GM23338 (cell line): ENCODE results near the gene ANTXR2. TPM values are rescaled to one million over a fixed set of nuclear protein-coding genes. Genes with fewer than 3 reads are reported as not detected.

ENCODE experiments used
- ATAC-seq: fragments of 200-7000 bp; cut with Tn5 transposase; 3 replicates; pipeline ENCODE4 v1.9.1; 2020
- DNase-seq: peaks from one replicate; pipeline ENCODE4 v3.0.0-alpha.2; 2015; ENCODE audit warnings: low spot score
- H2AFZ ChIP-seq: fragments of 200-600 bp; sonication (generic); 2 replicates; pipeline ENCODE4 v1.8.0; 2016; ENCODE audit warnings: antibody characterized with exemption, mild to moderate bottlenecking, moderate library complexity
- H3F3A ChIP-seq: fragments of 200-600 bp; sonication (generic); replicated peaks from 2 replicates; pipeline ENCODE4 v1.8.0; 2017; ENCODE audit warnings: antibody characterized with exemption, mixed run types, low read depth
- H3K27ac ChIP-seq: fragments of 200-600 bp; sonication (generic); 2 replicates; pipeline ENCODE4 v1.6.1; 2016; ENCODE audit warnings: low read depth
- H3K27me3 ChIP-seq: fragments of 200-600 bp; sonication (generic); 2 replicates; pipeline ENCODE4 v1.8.0; 2016; ENCODE audit warnings: mild to moderate bottlenecking, mixed run types, moderate library complexity; ENCODE audit not compliant: insufficient read depth
- H3K36me3 ChIP-seq: fragments of 200-600 bp; sonication (generic); 2 replicates; pipeline ENCODE4 v1.8.0; 2016; ENCODE audit warnings: mild to moderate bottlenecking; ENCODE audit not compliant: insufficient read depth
- H3K4me1 ChIP-seq: fragments of 200-600 bp; sonication (generic); 2 replicates; pipeline ENCODE4 v1.8.0; 2016; ENCODE audit warnings: mild to moderate bottlenecking, moderate library complexity; ENCODE audit not compliant: insufficient read depth
- H3K4me2 ChIP-seq: fragments of 200-600 bp; sonication (generic); 2 replicates; pipeline ENCODE4 v1.7.1; 2017; ENCODE audit warnings: mixed run types
- H3K4me3 ChIP-seq: fragments of 200-600 bp; sonication (generic); 2 replicates; pipeline ENCODE4 v1.6.1; 2016; ENCODE audit warnings: mixed run types
- H3K79me2 ChIP-seq: fragments of 200-600 bp; sonication (generic); replicated peaks from 2 replicates; pipeline ENCODE4 v1.8.0; 2017; ENCODE audit warnings: mild to moderate bottlenecking; ENCODE audit not compliant: insufficient read depth
- H3K9me2 ChIP-seq: fragments of 200-600 bp; sonication (generic); 2 replicates; pipeline ENCODE4 v1.8.0; 2017; ENCODE audit not compliant: insufficient read depth
- H4K20me1 ChIP-seq: fragments of 200-600 bp; sonication (generic); replicated peaks from 2 replicates; pipeline ENCODE4 v1.8.0; 2017; ENCODE audit warnings: mild to moderate bottlenecking; ENCODE audit not compliant: insufficient read depth
- H3K27ac Mint-ChIP-seq: 2 replicates; pipeline ENCODE4 v1.8.0; 2020; ENCODE audit warnings: inconsistent platforms, mild to moderate bottlenecking, moderate library complexity, mixed read lengths
- H3K27me3 Mint-ChIP-seq: 3 replicates; pipeline ENCODE4 v1.8.0; 2022; ENCODE audit warnings: low read depth, mild to moderate bottlenecking, moderate library complexity, mixed read lengths, inconsistent platforms; ENCODE audit not compliant: insufficient read depth, poor library complexity
- H3K36me3 Mint-ChIP-seq: 3 replicates; pipeline ENCODE4 v1.8.0; 2021; ENCODE audit warnings: low read depth, mild to moderate bottlenecking, inconsistent platforms, moderate library complexity, mixed read lengths
- H3K4me1 Mint-ChIP-seq: 3 replicates; pipeline ENCODE4 v1.8.0; 2020; ENCODE audit warnings: mild to moderate bottlenecking, inconsistent platforms, mixed read lengths
- H3K4me3 Mint-ChIP-seq: 3 replicates; pipeline ENCODE4 v1.8.0; 2021; ENCODE audit warnings: moderate library complexity, mild to moderate bottlenecking, inconsistent platforms, mixed read lengths
- H3K9me3 Mint-ChIP-seq: 3 replicates; pipeline ENCODE4 v1.8.0; 2020; ENCODE audit warnings: moderate library complexity, mild to moderate bottlenecking, inconsistent platforms, mixed read lengths
- CREB1 ChIP-seq: fragments of 250-450 bp; sonication (Bioruptor Pico); IDR thresholded peaks from 2 replicates; pipeline ENCODE4 v1.5.0; 2020; ENCODE audit warnings: low read depth, mild to moderate bottlenecking, moderate library complexity
- EZH2phosphoT487 ChIP-seq: fragments of 200-600 bp; sonication (generic); IDR thresholded peaks from one replicate; pipeline ENCODE4 v1.8.1; 2018; ENCODE audit warnings: antibody characterized with exemption; ENCODE audit not compliant: unreplicated experiment
- NANOG ChIP-seq: IDR thresholded peaks from 2 replicates; pipeline ENCODE4 v1.6.1; 2016; ENCODE audit warnings: antibody characterized with exemption, borderline replicate concordance
- POLR2AphosphoS5 ChIP-seq: IDR thresholded peaks from 2 replicates; pipeline ENCODE4 v1.6.1; 2016; ENCODE audit warnings: antibody characterized with exemption, low read depth
- REST ChIP-seq: IDR thresholded peaks from one replicate; pipeline ENCODE4 v1.6.1; 2018; ENCODE audit warnings: antibody characterized with exemption; ENCODE audit not compliant: unreplicated experiment
- ZNF331 ChIP-seq: fragments of 250-450 bp; sonication (Bioruptor Pico); IDR thresholded peaks from 2 replicates; pipeline ENCODE4 v1.5.0; 2020; ENCODE audit warnings: low read depth, mild to moderate bottlenecking, moderate library complexity
- ZNF462 ChIP-seq: fragments of 250-450 bp; sonication (Bioruptor Pico); IDR thresholded peaks from 2 replicates; pipeline ENCODE4 v1.5.0; 2020; ENCODE audit warnings: mild to moderate bottlenecking, moderate library complexity
- polyA plus RNA-seq: library from polyadenylated mRNA; unstranded; fragments of >200 nt; fragmentation: Nextera tagmentation; extraction: Ambion mirVana; gene quantifications from 2 replicates; pipeline ENCODE4 v1.2.1, GENCODE V29; 2016
- total RNA-seq: library from RNA; depleted of rRNA; stranded (reverse); fragments of >200 nt; shearing (Covaris generic); gene quantifications from 2 replicates; pipeline ENCODE4 v1.2.3, GENCODE V29; 2014
- TF ChIP-seq, protein P1 (sequence below), 2 experiments: fragments of 200-600 bp in 1 of 2; sonication (generic) in 1 of 2; conservative IDR thresholded peaks; 2 replicates each; pipeline versions ENCODE4 v1.5.1 to v1.6.1; 2016 to 2017; ENCODE audit warnings: antibody characterized with exemption in 2 of 2, low read depth in 2 of 2, mild to moderate bottlenecking in 2 of 2, moderate library complexity in 1 of 2
- TF ChIP-seq, protein P2 (sequence below): IDR thresholded peaks from 2 replicates; pipeline ENCODE4 v1.6.1; 2016; ENCODE audit warnings: antibody characterized with exemption

The ANTXR2 gene
- total and polyA plus RNA-seq, 2 experiments from 2014 or later, result 2.0 to 5.3 TPM

DNA sequence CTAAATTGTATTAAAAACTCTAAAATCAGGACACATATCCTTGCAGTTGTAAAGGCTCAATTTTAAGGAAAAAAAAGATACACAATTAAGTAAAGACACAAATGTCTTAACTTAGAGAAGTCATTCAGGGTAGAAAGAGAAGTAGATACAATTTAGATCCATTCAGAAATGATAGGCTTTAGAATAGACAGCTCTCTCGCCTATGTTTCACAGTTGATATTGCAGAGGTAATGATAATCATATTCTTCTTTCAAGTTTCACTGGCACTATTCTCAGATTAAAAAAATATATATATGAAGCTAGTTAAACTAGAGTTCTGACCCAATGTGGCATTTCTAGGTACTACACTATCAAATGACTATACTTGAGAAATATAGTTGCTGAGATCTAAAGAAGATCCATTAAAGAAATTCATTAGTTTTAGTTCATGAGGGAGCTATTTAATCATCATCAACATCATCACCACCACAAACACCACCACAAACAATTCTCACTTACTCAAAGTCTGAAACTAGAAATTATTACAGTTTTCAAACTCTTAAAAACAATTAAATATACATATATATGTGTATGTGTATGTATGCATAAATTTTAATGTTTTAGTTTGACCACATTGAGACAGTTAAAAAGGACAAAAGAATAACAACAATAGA is 93.1 kb downstream of the ANTXR2 start (continued):
- no peak for TF ChIP-seq CREB1 (CRISPR knock-in tag)
- TF ChIP-seq EZH2phosphoT487, result no peak
- no peak for TF ChIP-seq POLR2AphosphoS5
- TF ChIP-seq, protein P1, sequence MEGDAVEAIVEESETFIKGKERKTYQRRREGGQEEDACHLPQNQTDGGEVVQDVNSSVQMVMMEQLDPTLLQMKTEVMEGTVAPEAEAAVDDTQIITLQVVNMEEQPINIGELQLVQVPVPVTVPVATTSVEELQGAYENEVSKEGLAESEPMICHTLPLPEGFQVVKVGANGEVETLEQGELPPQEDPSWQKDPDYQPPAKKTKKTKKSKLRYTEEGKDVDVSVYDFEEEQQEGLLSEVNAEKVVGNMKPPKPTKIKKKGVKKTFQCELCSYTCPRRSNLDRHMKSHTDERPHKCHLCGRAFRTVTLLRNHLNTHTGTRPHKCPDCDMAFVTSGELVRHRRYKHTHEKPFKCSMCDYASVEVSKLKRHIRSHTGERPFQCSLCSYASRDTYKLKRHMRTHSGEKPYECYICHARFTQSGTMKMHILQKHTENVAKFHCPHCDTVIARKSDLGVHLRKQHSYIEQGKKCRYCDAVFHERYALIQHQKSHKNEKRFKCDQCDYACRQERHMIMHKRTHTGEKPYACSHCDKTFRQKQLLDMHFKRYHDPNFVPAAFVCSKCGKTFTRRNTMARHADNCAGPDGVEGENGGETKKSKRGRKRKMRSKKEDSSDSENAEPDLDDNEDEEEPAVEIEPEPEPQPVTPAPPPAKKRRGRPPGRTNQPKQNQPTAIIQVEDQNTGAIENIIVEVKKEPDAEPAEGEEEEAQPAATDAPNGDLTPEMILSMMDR (conservative IDR thresholded peaks at IDR 0.05; ENCODE audit: low read depth in 2 of 2), result no peak

DNA sequence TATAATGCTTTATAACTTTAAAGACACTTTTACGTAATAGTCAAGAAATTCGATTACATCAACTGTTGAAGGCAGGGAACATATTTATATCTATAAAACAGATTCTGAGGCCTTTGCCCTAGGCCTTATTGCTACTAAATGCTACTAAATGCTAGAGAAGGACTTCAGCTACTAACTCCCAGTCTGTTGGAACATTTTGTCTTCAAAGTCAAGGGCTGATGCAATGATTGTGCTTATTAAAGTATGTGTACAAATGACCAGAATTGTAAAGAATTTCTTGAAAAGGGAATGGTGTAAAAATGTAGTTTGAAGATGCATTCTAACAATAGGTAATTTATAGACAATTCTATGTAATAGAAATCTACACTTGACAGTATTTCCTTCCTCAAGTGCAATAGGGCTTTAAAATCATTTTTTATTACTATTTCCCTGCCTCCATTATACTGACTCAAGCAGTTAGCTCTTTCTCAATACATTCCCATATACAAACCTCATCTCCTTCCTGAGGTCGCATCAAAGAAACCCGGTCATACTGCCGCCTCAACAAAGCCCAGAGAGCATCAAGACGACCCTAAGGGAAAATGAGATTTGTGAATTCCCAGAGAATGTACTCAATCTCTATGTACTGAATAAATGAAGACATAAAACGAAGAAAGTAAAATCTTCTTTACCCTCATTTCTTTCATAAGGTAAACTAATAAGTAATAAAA is 95.7 kb downstream of the ANTXR2 start:
- no peak for ATAC-seq
- Histone ChIP-seq H4K20me1 (no peaks in the 10 kb centered on the region), H3K4me1 (no peaks in the 10 kb centered on the region), H3K27me3 (no peaks in the 10 kb centered on the region), H3K4me3 (no peak overlapping the region), H3K36me3 (no peaks in the 10 kb centered on the region), H3F3A (no peaks in the 10 kb centered on the region), H2AFZ (no peak overlapping the region), H3K9me2 (no peaks in the 10 kb centered on the region), H3K27ac (no peak overlapping the region), H3K4me2 (no peak overlapping the region), H3K79me2 (no peaks in the 10 kb centered on the region)
- Mint-ChIP-seq H3K36me3 (no peaks in the 10 kb centered on the region; the same call in 2 of the 3 replicates), H3K27ac (no peak overlapping the region), H3K9me3 (no peaks in the 10 kb centered on the region; the same call in 2 of the 3 replicates), H3K4me3 (no peak overlapping the region), H3K4me1 (0 out of 3 replicates have a peak, but pooled peaks cover 3% of the 10 kb centered on the region), H3K27me3 (no peaks in the 10 kb centered on the region)
- no peak for DNase-seq
- TF ChIP-seq, protein P2, sequence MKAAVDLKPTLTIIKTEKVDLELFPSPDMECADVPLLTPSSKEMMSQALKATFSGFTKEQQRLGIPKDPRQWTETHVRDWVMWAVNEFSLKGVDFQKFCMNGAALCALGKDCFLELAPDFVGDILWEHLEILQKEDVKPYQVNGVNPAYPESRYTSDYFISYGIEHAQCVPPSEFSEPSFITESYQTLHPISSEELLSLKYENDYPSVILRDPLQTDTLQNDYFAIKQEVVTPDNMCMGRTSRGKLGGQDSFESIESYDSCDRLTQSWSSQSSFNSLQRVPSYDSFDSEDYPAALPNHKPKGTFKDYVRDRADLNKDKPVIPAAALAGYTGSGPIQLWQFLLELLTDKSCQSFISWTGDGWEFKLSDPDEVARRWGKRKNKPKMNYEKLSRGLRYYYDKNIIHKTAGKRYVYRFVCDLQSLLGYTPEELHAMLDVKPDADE, result no peak
- TF ChIP-seq ZNF331 (CRISPR knock-in tag) (no peak), NANOG (no peak), ZNF462 (CRISPR knock-in tag) (no peak), REST (no peak)
